HepG2 (cell line): ENCODE measurements around the gene FURIN. TPM values are rescaled to one million over a fixed set of nuclear protein-coding genes. Genes with fewer than 3 reads are reported as not detected.

Experiments
- ADNP ChIP-seq: sonication (generic); formaldehyde crosslinking; IDR thresholded peaks from 2 replicates; pipeline ENCODE4 v1.4.0; 2020; ENCODE audit warnings: missing genetic modification reagents
- ATF7 ChIP-seq, 2 experiments: fragments of 450-650 bp in 1 of 2; sonication (generic) in 1 of 2; formaldehyde crosslinking in 1 of 2; IDR thresholded peaks; 2 replicates each; pipeline versions ENCODE4 v1.4.0 to v1.6.1; 2016 to 2020; ENCODE audit warnings: antibody characterized with exemption in 1 of 2, mild to moderate bottlenecking in 1 of 2, missing genetic modification reagents in 1 of 2
- DNMT1 ChIP-seq: sonication (generic); formaldehyde crosslinking; IDR thresholded peaks from 2 replicates; pipeline ENCODE4 v1.5.1; 2020; ENCODE audit warnings: mild to moderate bottlenecking, missing genetic modification reagents
- EEA1 ChIP-seq: sonication (generic); formaldehyde crosslinking; IDR thresholded peaks from 2 replicates; pipeline ENCODE4 v1.5.1; 2020; ENCODE audit warnings: mild to moderate bottlenecking, missing genetic modification reagents, borderline replicate concordance
- FOSL1 ChIP-seq: sonication (generic); formaldehyde crosslinking; IDR thresholded peaks from 2 replicates; pipeline ENCODE4 v1.9.0; 2021; ENCODE audit warnings: missing genetic modification reagents, borderline replicate concordance
- FOXC1 ChIP-seq: sonication (generic); formaldehyde crosslinking; IDR thresholded peaks from 2 replicates; pipeline ENCODE4 v1.8.0; 2022; ENCODE audit warnings: mild to moderate bottlenecking, missing genetic modification reagents, borderline replicate concordance
- GLMP ChIP-seq: sonication (generic); formaldehyde crosslinking; IDR thresholded peaks from 2 replicates; pipeline ENCODE4 v1.9.0; 2021; ENCODE audit warnings: missing genetic modification reagents, mild to moderate bottlenecking, borderline replicate concordance
- GMEB1 ChIP-seq: sonication (generic); formaldehyde crosslinking; IDR thresholded peaks from 2 replicates; pipeline ENCODE4 v1.5.1; 2020; ENCODE audit warnings: missing genetic modification reagents, mild to moderate bottlenecking, borderline replicate concordance
- HNRNPH1 ChIP-seq: fragments of 200-400 bp; formaldehyde crosslinking; optimal IDR thresholded peaks from 2 replicates; pipeline ENCODE3; 2017; ENCODE audit warnings: mild to moderate bottlenecking, low read depth, low read length
- POLR2A ChIP-seq, 2 experiments: IDR thresholded peaks; 2 replicates each; pipeline ENCODE4 v1.6.1; 2011; ENCODE audit warnings: low read depth in 2 of 2, low read length in 2 of 2, mild to moderate bottlenecking in 1 of 2, moderate library complexity in 1 of 2; ENCODE audit not compliant: insufficient read depth in 1 of 2
- SAFB2 ChIP-seq: sonication (generic); formaldehyde crosslinking; IDR thresholded peaks from 2 replicates; pipeline ENCODE4 v1.5.1; 2020; ENCODE audit warnings: missing genetic modification reagents, low read depth, mild to moderate bottlenecking, borderline replicate concordance
- SATB2 ChIP-seq: sonication (generic); formaldehyde crosslinking; IDR thresholded peaks from 2 replicates; pipeline ENCODE4 v1.5.0; 2020; ENCODE audit warnings: missing genetic modification reagents
- SMAD1 ChIP-seq: sonication (generic); formaldehyde crosslinking; IDR thresholded peaks from 2 replicates; pipeline ENCODE4 v1.4.0; 2020; ENCODE audit warnings: missing genetic modification reagents, low read depth, mild to moderate bottlenecking, borderline replicate concordance
- ZIK1 ChIP-seq: sonication (generic); formaldehyde crosslinking; IDR thresholded peaks from 2 replicates; pipeline ENCODE4 v1.5.0; 2020; ENCODE audit warnings: mild to moderate bottlenecking, low read depth, missing genetic modification reagents, borderline replicate concordance
- ZNF12 ChIP-seq: sonication (generic); formaldehyde crosslinking; IDR thresholded peaks from 2 replicates; pipeline ENCODE4 v1.5.0; 2020; ENCODE audit warnings: missing genetic modification reagents
- ZNF253 ChIP-seq: sonication (generic); formaldehyde crosslinking; IDR thresholded peaks from 2 replicates; pipeline ENCODE4 v1.8.0; 2022; ENCODE audit warnings: mild to moderate bottlenecking, missing genetic modification reagents, borderline replicate concordance
- ZNF430 ChIP-seq: sonication (generic); formaldehyde crosslinking; IDR thresholded peaks from 2 replicates; pipeline ENCODE4 v1.9.0; 2021; ENCODE audit warnings: mild to moderate bottlenecking, missing genetic modification reagents
- ZNF652 ChIP-seq: IDR thresholded peaks from 2 replicates; pipeline ENCODE4 v1.6.1; 2016; ENCODE audit warnings: low read depth, borderline replicate concordance
- ZNF770 ChIP-seq: sonication (generic); formaldehyde crosslinking; IDR thresholded peaks from 2 replicates; pipeline ENCODE4 v1.5.0; 2020; ENCODE audit warnings: mild to moderate bottlenecking, missing genetic modification reagents
- ZNF777 ChIP-seq: sonication (generic); formaldehyde crosslinking; IDR thresholded peaks from 2 replicates; pipeline ENCODE4 v1.4.0; 2020; ENCODE audit warnings: missing genetic modification reagents
- ZSCAN5A ChIP-seq: sonication (generic); formaldehyde crosslinking; IDR thresholded peaks from 2 replicates; pipeline ENCODE4 v1.8.0; 2022; ENCODE audit warnings: mild to moderate bottlenecking, missing genetic modification reagents, borderline replicate concordance
- polyA plus RNA-seq, 8 experiments: library from polyadenylated mRNA; depleted of rRNA in 3 of 8; stranded (reverse) in 7 of 8; unstranded in 1 of 8; fragments of >200 nt; fragmentation: Illumina TruSeq in 4 of 8; extraction: Trizol in 4 of 8; gene quantifications; 2 replicates each; pipeline versions ENCODE4 v1.2.1 to v1.2.3, GENCODE V29; 2011 to 2016; ENCODE audit warnings: low read depth in 4 of 8, missing spikeins in 1 of 8, mixed read lengths in 1 of 8; ENCODE audit not compliant: insufficient read depth in 1 of 8
- total RNA-seq, 5 experiments: library from RNA; depleted of rRNA; stranded (reverse); fragments of >200 nt; fragmentation: Illumina TruSeq; extraction: Trizol; gene quantifications; 2 replicates each; pipeline ENCODE4 v1.2.3, GENCODE V29; 2016; ENCODE audit warnings: low read depth in 1 of 5

The FURIN gene
- total and polyA plus RNA-seq, 2 of the 13 experiments (the other 11 are each of a cell fraction or from before 2014, with no cell fraction given) = 15.2 to 17.4 TPM

GRCh38 chr15:90931828-90932659 lies 63.7 kb downstream of the FURIN start, which contains the start of gene HDDC3 (continued):
- peak; percentile 15; the same call in 1 of the 2 replicates for TF ChIP-seq ZNF770
- 0 out of 2 replicates have a peak, but pooled peaks have one; percentile 75 for TF ChIP-seq ZIK1 (CRISPR knock-in tag)
- no peak for TF ChIP-seq ADNP
- TF ChIP-seq SATB2 (CRISPR knock-in tag) = no peak
- TF ChIP-seq GMEB1 = peak; percentile 78
- peak; percentile 55 for TF ChIP-seq ZNF777 (CRISPR knock-in tag)
- no peak for TF ChIP-seq ZSCAN5A (CRISPR knock-in tag)
- no peak for TF ChIP-seq FOSL1 (CRISPR knock-in tag)
- no peak for TF ChIP-seq HNRNPH1
- TF ChIP-seq ZNF12 (CRISPR knock-in tag) = no peak
- TF ChIP-seq FOXC1 (CRISPR knock-in tag) = peak; percentile 91
- TF ChIP-seq ZNF652 = no peak
- TF ChIP-seq ZNF430 (CRISPR knock-in tag) = peak; percentile 77
- TF ChIP-seq POLR2A (IDR thresholded peaks at IDR 0.05; ENCODE audit: insufficient read depth in 1 of 2, low read depth in 2 of 2, low read length in 2 of 2) = peak in 1 of 2 experiments; percentile 74; a peak in 2 of 4 replicates
- TF ChIP-seq EEA1 = peak; percentile 89
- TF ChIP-seq SMAD1 (CRISPR knock-in tag) = no peak
- TF ChIP-seq ZNF253 (CRISPR knock-in tag) = peak; percentile 72; the same call in 1 of the 2 replicates
- no peak for TF ChIP-seq GLMP (CRISPR knock-in tag)
- peak; percentile 78 for TF ChIP-seq SAFB2 (CRISPR knock-in tag)
- 0 out of 2 replicates have a peak, but pooled peaks have one; percentile 43 for TF ChIP-seq DNMT1 (CRISPR knock-in tag)
- no peak for TF ChIP-seq ATF7 (IDR thresholded peaks at IDR 0.05)
- TF ChIP-seq ATF7 (CRISPR knock-in tag; IDR thresholded peaks at IDR 0.05) = no peak
